K562 (cell line): Measurements from ENCODE around the gene TGDS. TPM values are rescaled to one million over a fixed set of nuclear protein-coding genes. Genes with fewer than 3 reads are reported as not detected.

Experiments
- ATAC-seq: fragments of 200-7000 bp; cut with Tn5 transposase; 3 replicates; pipeline ENCODE4 v1.9.1; 2020; ENCODE audit warnings: moderate library complexity
- BruUV-seq: library from RNA; stranded (reverse); fragments of 400-500 nt; replicated peaks from 2 replicates; lab custom pipeline; 2021; lab: Mats Ljungman, UMichigan
- CTCF ChIA-PET: fragments of 300-600 bp; formaldehyde crosslinking; extraction: SDS; loops from one replicate; lab custom pipeline; 2021; ENCODE audit warnings: low intra/inter-chr PET ratio; lab: Yijun Ruan, JAX
- POLR2A ChIA-PET: fragments of 300-600, 350-650 bp; sonication (Branson Sonifier 250); formaldehyde crosslinking; extraction: SDS; loops from one replicate; lab custom pipeline; 2021; ENCODE audit warnings: antibody characterized with exemption, inconsistent platforms; lab: Yijun Ruan, JAX
- DNase-seq, 4 experiments: peaks; one replicate each; pipeline versions ENCODE4 v3.0.0 to v3.0.0-alpha.2; 2011 to 2018; ENCODE audit warnings: low spot score in 3 of 4, mixed read lengths in 3 of 4; ENCODE audit errors: extremely low read depth in 1 of 4
- FAIRE-seq: peaks from 2 replicates; lab custom pipeline; 2011; peaks lifted over from hg19 to GRCh38; lab: Jason Lieb, UNC
- H2AFZ ChIP-seq: 2 replicates; pipeline ENCODE4 v1.6.0; 2011; ENCODE audit warnings: low read depth, low read length, control low read depth, inconsistent platforms
- H3K27ac ChIP-seq: fragments of 200-600 bp; 3 replicates; pipeline ENCODE4 v1.8.0; 2011; ENCODE audit warnings: low read depth, mild to moderate bottlenecking, control low read depth, inconsistent platforms, low read length, moderate library complexity, mixed read lengths; ENCODE audit errors: extremely low read depth
- H3K27me3 ChIP-seq, 2 experiments: fragments of 300-600 bp in 1 of 2; 2 replicates in 1 of 2; 3 replicates in 1 of 2; pipeline versions ENCODE4 v1.6.0 to v1.8.0; 2011; ENCODE audit warnings: inconsistent platforms in 2 of 2, low read length in 2 of 2, mild to moderate bottlenecking in 1 of 2, mixed read lengths in 1 of 2, moderate library complexity in 1 of 2; ENCODE audit not compliant: control insufficient read depth in 2 of 2, insufficient read depth in 2 of 2
- H3K36me3 ChIP-seq: fragments of 300-600 bp; 3 replicates; pipeline ENCODE4 v1.8.0; 2011; ENCODE audit warnings: mild to moderate bottlenecking, low read length, inconsistent platforms; ENCODE audit not compliant: control insufficient read depth, insufficient read depth
- H3K4me1 ChIP-seq, 2 experiments: fragments of 200-600 bp in 1 of 2; replicated peaks in 1 of 2; 2 replicates in 1 of 2; 3 replicates in 1 of 2; pipeline versions ENCODE4 v1.5.1 to v1.8.0; 2011; ENCODE audit warnings: inconsistent platforms in 2 of 2, low read length in 2 of 2, mild to moderate bottlenecking in 1 of 2, mixed read lengths in 1 of 2, moderate library complexity in 1 of 2; ENCODE audit not compliant: control insufficient read depth in 2 of 2, insufficient read depth in 2 of 2
- H3K4me2 ChIP-seq: 2 replicates; pipeline ENCODE4 v1.6.1; 2011; ENCODE audit warnings: low read length, control low read depth, inconsistent platforms, mixed read lengths; ENCODE audit not compliant: insufficient read depth
- H3K4me3 ChIP-seq: fragments of 200-600 bp; sonication (generic), shearing (Covaris generic); 2 replicates; pipeline ENCODE4 v1.5.1; 2016; ENCODE audit warnings: control low read depth, inconsistent platforms
- H3K79me2 ChIP-seq: fragments of 200-600 bp; 3 replicates; pipeline ENCODE4 v1.8.0; 2011; ENCODE audit warnings: low read length, inconsistent platforms; ENCODE audit not compliant: control insufficient read depth, insufficient read depth
- H3K9ac ChIP-seq, 2 experiments: 2 replicates each; pipeline versions ENCODE4 v1.6.0 to v1.6.1; 2011; ENCODE audit warnings: low read depth in 2 of 2, low read length in 2 of 2, control low read depth in 1 of 2, inconsistent platforms in 1 of 2, mild to moderate bottlenecking in 1 of 2, mixed read lengths in 1 of 2; ENCODE audit not compliant: insufficient read depth in 1 of 2
- H3K9me1 ChIP-seq: one replicate; pipeline ENCODE4 v1.6.0; 2011; ENCODE audit warnings: inconsistent platforms, mild to moderate bottlenecking, low read length, moderate library complexity; ENCODE audit not compliant: control insufficient read depth, insufficient read depth
- H3K9me3 ChIP-seq: replicated peaks from 2 replicates; pipeline ENCODE4 v1.5.1; 2011; ENCODE audit warnings: low read depth, low read length, inconsistent platforms; ENCODE audit not compliant: control insufficient read depth, insufficient read depth
- H4K20me1 ChIP-seq: replicated peaks from 2 replicates; pipeline ENCODE4 v1.6.1; 2011; ENCODE audit warnings: low read length, inconsistent platforms, mixed read lengths; ENCODE audit not compliant: control insufficient read depth, insufficient read depth
- AFF4 ChIP-seq: sonication (generic); formaldehyde crosslinking; IDR thresholded peaks from 2 replicates; pipeline ENCODE4 v1.8.0; 2023; ENCODE audit warnings: mild to moderate bottlenecking, missing genetic modification reagents
- ETS2 ChIP-seq: IDR thresholded peaks from 2 replicates; pipeline ENCODE4 v1.6.1; 2016; ENCODE audit warnings: borderline replicate concordance, missing genetic modification characterization, mild to moderate bottlenecking, moderate library complexity, missing compliant biosample characterization; ENCODE audit not compliant: poor library complexity, severe bottlenecking
- MAFG ChIP-seq: fragments of 450-650 bp; conservative IDR thresholded peaks from 2 replicates; pipeline ENCODE4 v1.6.1; 2016; ENCODE audit warnings: missing genetic modification characterization, missing compliant biosample characterization
- MED1 ChIP-seq: sonication (generic); formaldehyde crosslinking; IDR thresholded peaks from 2 replicates; pipeline ENCODE4 v1.8.1; 2023; ENCODE audit warnings: missing genetic modification reagents, borderline replicate concordance
- NFATC3 ChIP-seq: fragments of 450-650 bp; IDR thresholded peaks from 2 replicates; pipeline ENCODE4 v1.6.1; 2017; ENCODE audit warnings: mild to moderate bottlenecking
- NR1H2 ChIP-seq: sonication (generic); formaldehyde crosslinking; IDR thresholded peaks from 2 replicates; pipeline ENCODE4 v1.4.0; 2020; ENCODE audit warnings: mild to moderate bottlenecking, missing genetic modification reagents
- RBM22 ChIP-seq: fragments of 200-400 bp; formaldehyde crosslinking; IDR thresholded peaks from 2 replicates; pipeline ENCODE4 v1.6.1; 2018; ENCODE audit warnings: low read length, low read depth; ENCODE audit not compliant: poor library complexity, severe bottlenecking
- RHOXF2B ChIP-seq: fragments of 250-450 bp; sonication (Bioruptor Pico); conservative IDR thresholded peaks from 2 replicates; pipeline ENCODE4 v1.5.1; 2021
- TCF3 ChIP-seq: sonication (generic); formaldehyde crosslinking; IDR thresholded peaks from 2 replicates; pipeline ENCODE4 v1.4.0; 2020; ENCODE audit warnings: mild to moderate bottlenecking, missing genetic modification reagents
- XRCC5 ChIP-seq: fragments of 200-400 bp; formaldehyde crosslinking; IDR thresholded peaks from 2 replicates; pipeline ENCODE4 v1.6.1; 2017; ENCODE audit warnings: low read depth, mild to moderate bottlenecking, low read length
- ZBTB9 ChIP-seq: fragments of 450-650 bp; formaldehyde crosslinking; IDR thresholded peaks from 2 replicates; pipeline ENCODE4 v1.4.0; 2020; ENCODE audit warnings: mild to moderate bottlenecking, moderate library complexity
- WGBS: fragments of 100-300 bp; shearing (Covaris generic); methylation state at CpG from one replicate; pipeline ENCODE4 v1.1.6; 2016; ENCODE audit warnings: low coverage, mixed read lengths; ENCODE audit not compliant: insufficient coverage; ENCODE audit errors: missing lambda C conversion rate; 5-methylcytosine and 5-hydroxymethylcytosine counted together
- in situ Hi-C: fragments of 300-500 bp; cut with MboI; formaldehyde crosslinking; loops from 4 replicates; pipeline ENCODE4 v1.15.0; 2018; ENCODE audit warnings: inconsistent platforms, mixed read lengths
- intact Hi-C: fragments of 100-400 bp; cut with micrococcal nuclease; formaldehyde crosslinking; loops from 2 replicates; pipeline ENCODE4 v1.14.2; 2022
- polyA plus RNA-seq, 8 experiments: library from polyadenylated mRNA; depleted of rRNA in 4 of 8; stranded (reverse) in 5 of 8; unstranded in 3 of 8; fragments of >200 nt; fragmentation: Nextera tagmentation in 2 of 8; fragmentation: Illumina TruSeq in 1 of 8; extraction: Ambion mirVana in 2 of 8; extraction: Trizol in 1 of 8; gene quantifications; 2 replicates each; pipeline versions ENCODE4 v1.2.1 to v1.2.3, GENCODE V29; 2011 to 2014; ENCODE audit warnings: inconsistent platforms in 1 of 8, missing spikeins in 1 of 8
- total RNA-seq, 7 experiments: library from RNA; depleted of rRNA in 6 of 7; stranded (reverse); fragments of >200 nt in 6 of 7; fragmentation: Illumina TruSeq in 2 of 7; extraction: Trizol in 2 of 7; gene quantifications; 2 replicates each; pipeline versions ENCODE4 v1.2.1 to v1.2.3, GENCODE V29; 2011 to 2021; ENCODE audit warnings: low replicate concordance in 1 of 7
- TF ChIP-seq, protein P1 (sequence below): fragments of 450-650 bp; formaldehyde crosslinking; IDR thresholded peaks from 2 replicates; pipeline ENCODE4 v1.4.0; 2022; ENCODE audit warnings: mild to moderate bottlenecking, moderate library complexity
- TF ChIP-seq, protein P2 (sequence below): sonication (generic); formaldehyde crosslinking; IDR thresholded peaks from 2 replicates; pipeline ENCODE4 v1.8.0; 2022; ENCODE audit warnings: missing genetic modification reagents, mild to moderate bottlenecking, borderline replicate concordance

Gene TGDS
- total and polyA plus RNA-seq, 9 of the 15 experiments (the other 6 are each of a cell fraction or from before 2014, with no cell fraction given), result 9.9 to 43.7 (median 21.4) TPM

GRCh38 chr13:94622344-94622743 is 26.4 kb upstream of the TGDS start:
- H3K4me1 ChIP-seq, result no peaks in the 10 kb centered on the region
- H3K9me1 ChIP-seq, result no peaks in the 10 kb centered on the region
- DNase-seq, result no peak
- no peak overlapping the region for H3K4me3 ChIP-seq
- no peaks in the 10 kb centered on the region for H3K9me3 ChIP-seq
- WGBS, result 87% methylated on average over 1 of the region's 2 CpGs
- no peak overlapping the region for H3K27ac ChIP-seq
- BruUV-seq, result no TSS peak
- H4K20me1 ChIP-seq, result no peaks in the 10 kb centered on the region
- ChIA-PET CTCF (no interaction called here), POLR2A (no interaction called here)
- H3K27me3 ChIP-seq, result no peaks in the 10 kb centered on the region
- no peak overlapping the region for H2AFZ ChIP-seq
- in situ Hi-C loops (no loop called here), intact Hi-C loops (no loop called here)
- ATAC-seq, result no peak
- no peaks in the 10 kb centered on the region for H3K79me2 ChIP-seq
- FAIRE-seq, result no peak
- H3K36me3 ChIP-seq, result peaks cover 17% of the 10 kb centered on the region; the same call in 2 of the 3 replicates
- H3K4me2 ChIP-seq, result no peak overlapping the region
- no peak overlapping the region for H3K9ac ChIP-seq
- TF ChIP-seq ZBTB9 (CRISPR knock-in tag) (no peak), MED1 (CRISPR knock-in tag) (no peak), RHOXF2B (CRISPR knock-in tag) (no peak), RBM22 (no peak), NFATC3 (no peak), NR1H2 (CRISPR knock-in tag) (no peak), XRCC5 (no peak), ETS2 (tag) (no peak), MAFG (tag) (no peak), AFF4 (CRISPR knock-in tag) (no peak), TCF3 (CRISPR knock-in tag) (no peak)
- TF ChIP-seq, protein P1, sequence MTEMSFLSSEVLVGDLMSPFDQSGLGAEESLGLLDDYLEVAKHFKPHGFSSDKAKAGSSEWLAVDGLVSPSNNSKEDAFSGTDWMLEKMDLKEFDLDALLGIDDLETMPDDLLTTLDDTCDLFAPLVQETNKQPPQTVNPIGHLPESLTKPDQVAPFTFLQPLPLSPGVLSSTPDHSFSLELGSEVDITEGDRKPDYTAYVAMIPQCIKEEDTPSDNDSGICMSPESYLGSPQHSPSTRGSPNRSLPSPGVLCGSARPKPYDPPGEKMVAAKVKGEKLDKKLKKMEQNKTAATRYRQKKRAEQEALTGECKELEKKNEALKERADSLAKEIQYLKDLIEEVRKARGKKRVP (CRISPR knock-in tag), result no peak
- TF ChIP-seq, protein P2, sequence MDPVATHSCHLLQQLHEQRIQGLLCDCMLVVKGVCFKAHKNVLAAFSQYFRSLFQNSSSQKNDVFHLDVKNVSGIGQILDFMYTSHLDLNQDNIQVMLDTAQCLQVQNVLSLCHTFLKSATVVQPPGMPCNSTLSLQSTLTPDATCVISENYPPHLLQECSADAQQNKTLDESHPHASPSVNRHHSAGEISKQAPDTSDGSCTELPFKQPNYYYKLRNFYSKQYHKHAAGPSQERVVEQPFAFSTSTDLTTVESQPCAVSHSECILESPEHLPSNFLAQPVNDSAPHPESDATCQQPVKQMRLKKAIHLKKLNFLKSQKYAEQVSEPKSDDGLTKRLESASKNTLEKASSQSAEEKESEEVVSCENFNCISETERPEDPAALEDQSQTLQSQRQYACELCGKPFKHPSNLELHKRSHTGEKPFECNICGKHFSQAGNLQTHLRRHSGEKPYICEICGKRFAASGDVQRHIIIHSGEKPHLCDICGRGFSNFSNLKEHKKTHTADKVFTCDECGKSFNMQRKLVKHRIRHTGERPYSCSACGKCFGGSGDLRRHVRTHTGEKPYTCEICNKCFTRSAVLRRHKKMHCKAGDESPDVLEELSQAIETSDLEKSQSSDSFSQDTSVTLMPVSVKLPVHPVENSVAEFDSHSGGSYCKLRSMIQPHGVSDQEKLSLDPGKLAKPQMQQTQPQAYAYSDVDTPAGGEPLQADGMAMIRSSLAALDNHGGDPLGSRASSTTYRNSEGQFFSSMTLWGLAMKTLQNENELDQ (CRISPR knock-in tag), result no peak
